DND-41 (cell line): Measurements from ENCODE around the gene CEP112.

Experiments used
- ATAC-seq: fragments of 200-7000 bp; cut with Tn5 transposase; 3 replicates; pipeline ENCODE4 v1.9.1; 2021; ENCODE audit warnings: low read depth; ENCODE audit not compliant: insufficient read depth
- DNase-seq: peaks from one replicate; pipeline ENCODE4 v3.0.0-alpha.2; 2020
- H2AFZ ChIP-seq: 2 replicates; pipeline ENCODE4 v1.6.0; 2012; ENCODE audit warnings: low read depth, low read length
- H3K27ac ChIP-seq: 2 replicates; pipeline ENCODE4 v1.5.1; 2012; ENCODE audit warnings: low read length, inconsistent platforms
- H3K27me3 ChIP-seq: fragments of 200-600 bp; sonication (generic); 2 replicates; pipeline ENCODE4 v1.6.0; 2012; ENCODE audit warnings: low read length, mild to moderate bottlenecking, inconsistent platforms; ENCODE audit not compliant: insufficient read depth, poor library complexity
- H3K36me3 ChIP-seq: 2 replicates; pipeline ENCODE4 v1.5.1; 2012; ENCODE audit warnings: low read length, inconsistent platforms; ENCODE audit not compliant: insufficient read depth
- H3K4me1 ChIP-seq: 2 replicates; pipeline ENCODE4 v1.5.1; 2012; ENCODE audit warnings: mild to moderate bottlenecking, low read length; ENCODE audit not compliant: insufficient read depth
- H3K4me2 ChIP-seq: 2 replicates; pipeline ENCODE4 v1.6.0; 2012; ENCODE audit warnings: mild to moderate bottlenecking, moderate library complexity, low read length, inconsistent platforms; ENCODE audit not compliant: insufficient read depth
- H3K4me3 ChIP-seq, 2 experiments: fragments of 200-600 bp in 1 of 2; shearing (Covaris generic) in 1 of 2; 2 replicates each; pipeline ENCODE4 v1.5.1; 2012 to 2016; ENCODE audit warnings: inconsistent platforms in 2 of 2, low read length in 2 of 2, mild to moderate bottlenecking in 2 of 2, low read depth in 1 of 2, moderate library complexity in 1 of 2
- H3K79me2 ChIP-seq: 2 replicates; pipeline ENCODE4 v1.6.0; 2012; ENCODE audit warnings: low read length, inconsistent platforms; ENCODE audit not compliant: insufficient read depth
- H3K9ac ChIP-seq: 2 replicates; pipeline ENCODE4 v1.6.0; 2012; ENCODE audit warnings: low read depth, mild to moderate bottlenecking, inconsistent platforms, low read length, moderate library complexity
- H3K9me3 ChIP-seq: 2 replicates; pipeline ENCODE4 v1.5.1; 2012; ENCODE audit warnings: low read length, moderate library complexity, mild to moderate bottlenecking, inconsistent platforms; ENCODE audit not compliant: insufficient read depth, severe bottlenecking
- H4K20me1 ChIP-seq: 2 replicates; pipeline ENCODE4 v1.6.0; 2012; ENCODE audit warnings: low read length; ENCODE audit not compliant: insufficient read depth
- EZH2 ChIP-seq: IDR thresholded peaks from 3 replicates; pipeline ENCODE4 v1.6.1; 2012; ENCODE audit warnings: borderline replicate concordance, low read depth, mild to moderate bottlenecking, moderate library complexity, low read length, inconsistent platforms; ENCODE audit not compliant: severe bottlenecking
- TF ChIP-seq, protein P1 (sequence below): IDR thresholded peaks from 2 replicates; pipeline ENCODE4 v1.5.1; 2012; ENCODE audit warnings: borderline replicate concordance, low read length, moderate library complexity, mild to moderate bottlenecking; ENCODE audit not compliant: poor library complexity, severe bottlenecking; ENCODE audit errors: extremely low read depth

The CEP112 gene

DNA sequence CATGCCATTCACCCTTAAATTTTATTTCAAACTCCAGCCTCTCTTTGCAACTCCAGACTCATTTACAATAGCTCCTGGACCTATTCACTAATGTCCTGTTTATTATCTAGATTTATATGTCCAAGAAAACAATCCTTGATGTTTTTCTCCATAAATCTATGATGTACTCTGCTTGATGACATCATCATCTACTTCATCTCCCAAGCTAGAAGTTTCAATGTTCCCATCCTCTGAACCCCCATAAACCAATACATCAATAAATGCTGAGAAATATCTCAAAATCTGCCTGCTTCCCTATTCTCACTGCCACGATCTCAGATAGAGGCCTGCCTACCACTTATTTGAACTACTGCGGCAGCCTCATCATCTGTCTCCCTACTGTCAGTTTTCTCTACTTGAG lies 4.2 kb downstream of the CEP112 start:
- DNase-seq = no peak
- TF ChIP-seq, protein P1, sequence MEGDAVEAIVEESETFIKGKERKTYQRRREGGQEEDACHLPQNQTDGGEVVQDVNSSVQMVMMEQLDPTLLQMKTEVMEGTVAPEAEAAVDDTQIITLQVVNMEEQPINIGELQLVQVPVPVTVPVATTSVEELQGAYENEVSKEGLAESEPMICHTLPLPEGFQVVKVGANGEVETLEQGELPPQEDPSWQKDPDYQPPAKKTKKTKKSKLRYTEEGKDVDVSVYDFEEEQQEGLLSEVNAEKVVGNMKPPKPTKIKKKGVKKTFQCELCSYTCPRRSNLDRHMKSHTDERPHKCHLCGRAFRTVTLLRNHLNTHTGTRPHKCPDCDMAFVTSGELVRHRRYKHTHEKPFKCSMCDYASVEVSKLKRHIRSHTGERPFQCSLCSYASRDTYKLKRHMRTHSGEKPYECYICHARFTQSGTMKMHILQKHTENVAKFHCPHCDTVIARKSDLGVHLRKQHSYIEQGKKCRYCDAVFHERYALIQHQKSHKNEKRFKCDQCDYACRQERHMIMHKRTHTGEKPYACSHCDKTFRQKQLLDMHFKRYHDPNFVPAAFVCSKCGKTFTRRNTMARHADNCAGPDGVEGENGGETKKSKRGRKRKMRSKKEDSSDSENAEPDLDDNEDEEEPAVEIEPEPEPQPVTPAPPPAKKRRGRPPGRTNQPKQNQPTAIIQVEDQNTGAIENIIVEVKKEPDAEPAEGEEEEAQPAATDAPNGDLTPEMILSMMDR = no peak
- TF ChIP-seq EZH2 = no peak
- no peak overlapping the region for H3K4me2 ChIP-seq
- H3K4me1 ChIP-seq = peaks cover 32% of the 10 kb centered on the region
- no peak overlapping the region for H3K27ac ChIP-seq
- no peak overlapping the region for H3K4me3 ChIP-seq
- ATAC-seq = no peak
- H3K27me3 ChIP-seq = no peaks in the 10 kb centered on the region
- no peaks in the 10 kb centered on the region for H3K79me2 ChIP-seq
- H3K9ac ChIP-seq = no peak overlapping the region
- H3K9me3 ChIP-seq = no peaks in the 10 kb centered on the region
- no peak overlapping the region for H2AFZ ChIP-seq
- H3K36me3 ChIP-seq = no peaks in the 10 kb centered on the region; the same call in 1 of the 2 replicates
- no peaks in the 10 kb centered on the region for H4K20me1 ChIP-seq

DNA sequence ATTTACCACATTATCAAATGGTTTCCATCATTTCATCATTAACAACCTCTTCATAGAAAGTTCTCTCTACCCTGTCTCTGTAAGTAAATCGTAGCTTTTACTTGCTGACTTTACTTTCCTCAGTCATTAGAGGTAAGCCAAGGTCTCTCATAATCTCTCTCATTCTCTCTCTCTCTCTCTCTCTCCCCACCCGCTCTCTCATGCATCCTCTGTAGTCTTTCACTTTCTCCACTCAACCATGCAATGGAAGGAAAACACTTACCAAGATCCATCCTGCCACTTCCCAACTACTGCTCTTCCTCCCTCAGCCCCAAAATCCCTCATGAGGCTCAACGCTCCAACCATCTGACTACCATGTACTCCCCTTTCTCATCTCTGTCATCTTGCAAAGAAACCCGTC lies 6.1 kb downstream of the CEP112 start:
- no peak overlapping the region for H3K4me2 ChIP-seq
- ATAC-seq = no peak
- H3K4me1 ChIP-seq = peaks cover 16% of the 10 kb centered on the region
- no peak for DNase-seq
- no peaks in the 10 kb centered on the region for H4K20me1 ChIP-seq
- H3K36me3 ChIP-seq = peaks cover 5% of the 10 kb centered on the region; the same call in 1 of the 2 replicates
- no peak for TF ChIP-seq EZH2
- TF ChIP-seq, protein P1 = no peak
- H3K27me3 ChIP-seq = no peaks in the 10 kb centered on the region
- H2AFZ ChIP-seq = no peak overlapping the region
- H3K79me2 ChIP-seq = no peaks in the 10 kb centered on the region
- H3K27ac ChIP-seq = no peak overlapping the region
- no peaks in the 10 kb centered on the region for H3K9me3 ChIP-seq
- no peak overlapping the region for H3K4me3 ChIP-seq
- H3K9ac ChIP-seq = no peak overlapping the region

DNA sequence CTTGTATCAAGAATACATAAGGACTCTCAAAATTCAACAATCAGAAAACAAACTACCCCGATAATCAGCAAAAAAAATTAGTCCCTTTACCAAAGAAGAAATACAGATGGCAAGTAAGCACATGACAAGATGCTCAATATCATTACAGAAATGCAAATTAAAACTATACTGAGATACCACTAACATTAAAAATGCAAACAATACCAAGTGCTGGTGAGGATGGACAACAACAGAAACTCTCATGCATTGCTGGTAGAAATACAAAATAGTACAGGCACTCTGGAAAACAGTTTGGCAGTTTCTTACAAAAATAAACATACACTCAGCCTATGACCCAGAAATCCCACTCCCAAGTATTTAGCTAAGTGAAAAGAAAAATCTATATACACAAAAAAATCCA lies 7.5 kb downstream of the CEP112 start:
- Histone ChIP-seq H3K4me1 (0 out of 2 replicates have a peak, but pooled peaks cover 5% of the 10 kb centered on the region), H3K9ac (no peak overlapping the region), H3K27me3 (no peaks in the 10 kb centered on the region), H4K20me1 (no peaks in the 10 kb centered on the region), H3K79me2 (no peaks in the 10 kb centered on the region), H3K9me3 (no peaks in the 10 kb centered on the region), H3K4me2 (no peak overlapping the region), H3K4me3 (no peak overlapping the region), H3K27ac (no peak overlapping the region), H3K36me3 (peaks cover 5% of the 10 kb centered on the region; the same call in 1 of the 2 replicates), H2AFZ (no peak overlapping the region)
- TF ChIP-seq, protein P1 = no peak
- no peak for TF ChIP-seq EZH2
- ATAC-seq (no peak), DNase-seq (no peak)

DNA sequence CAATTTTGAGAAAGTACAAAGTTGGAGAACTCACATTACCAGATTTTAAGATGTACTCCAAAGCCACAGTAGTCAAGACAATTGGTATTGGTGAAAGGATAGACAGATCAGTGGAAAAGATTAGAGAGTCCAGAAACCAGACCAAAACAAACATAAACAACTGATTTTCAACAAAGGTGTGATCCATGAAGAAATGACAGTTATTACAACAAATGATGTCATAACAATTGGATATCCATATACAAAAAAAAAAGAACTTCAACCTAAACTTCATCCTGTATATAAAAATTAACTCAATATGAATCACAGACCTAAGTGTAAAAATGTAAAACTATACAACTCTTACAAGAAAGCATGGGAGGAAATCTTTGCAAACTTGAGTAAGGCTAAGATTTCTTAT lies 8.4 kb downstream of the CEP112 start:
- no peak for TF ChIP-seq EZH2
- TF ChIP-seq, protein P1 = no peak
- H3K9me3 ChIP-seq = no peaks in the 10 kb centered on the region
- no peak overlapping the region for H3K9ac ChIP-seq
- no peak overlapping the region for H2AFZ ChIP-seq
- H3K27ac ChIP-seq = no peak overlapping the region
- DNase-seq (no peak), ATAC-seq (no peak)
- H3K4me1 ChIP-seq = no peaks in the 10 kb centered on the region
- peaks cover 5% of the 10 kb centered on the region; the same call in 1 of the 2 replicates for H3K36me3 ChIP-seq
- no peaks in the 10 kb centered on the region for H3K27me3 ChIP-seq
- no peaks in the 10 kb centered on the region for H4K20me1 ChIP-seq
- H3K4me3 ChIP-seq = no peak overlapping the region
- H3K79me2 ChIP-seq = no peaks in the 10 kb centered on the region
- H3K4me2 ChIP-seq = no peak overlapping the region
